Posterior vena cava (tissue), 2 donors: Measurements from ENCODE around the gene PSTPIP1. TPM values are rescaled to one million over a fixed set of nuclear protein-coding genes. Genes with fewer than 3 reads are reported as not detected.

Experiments
- DNase-seq: peaks from one replicate; pipeline ENCODE4 v3.0.0-alpha.2; 2020; ENCODE audit warnings: low spot score
- intact Hi-C, 2 donors: fragments of 100-400 bp; cut with DNase I; formaldehyde crosslinking; loops; one replicate each; pipeline versions ENCODE4 v1.14.1 to v1.14.2; 2022 to 2023
- total RNA-seq, 2 donors: library from RNA; stranded (reverse); fragmentation: NEBNext Ultra II Directional; extraction: Animal tissue kit (Norgen Biotek cat#: 25700); gene quantifications; one replicate each; pipeline ENCODE4 v1.2.1, GENCODE V29; 2021
- donor health status: DM: yes; HTN: yes; CAD: no.
- donor health status: DM: yes; HTN: yes; CAD: no.

Gene PSTPIP1
- total RNA-seq, 2 donors from 2014 or later = 12.9 to 18.1 TPM

DNA sequence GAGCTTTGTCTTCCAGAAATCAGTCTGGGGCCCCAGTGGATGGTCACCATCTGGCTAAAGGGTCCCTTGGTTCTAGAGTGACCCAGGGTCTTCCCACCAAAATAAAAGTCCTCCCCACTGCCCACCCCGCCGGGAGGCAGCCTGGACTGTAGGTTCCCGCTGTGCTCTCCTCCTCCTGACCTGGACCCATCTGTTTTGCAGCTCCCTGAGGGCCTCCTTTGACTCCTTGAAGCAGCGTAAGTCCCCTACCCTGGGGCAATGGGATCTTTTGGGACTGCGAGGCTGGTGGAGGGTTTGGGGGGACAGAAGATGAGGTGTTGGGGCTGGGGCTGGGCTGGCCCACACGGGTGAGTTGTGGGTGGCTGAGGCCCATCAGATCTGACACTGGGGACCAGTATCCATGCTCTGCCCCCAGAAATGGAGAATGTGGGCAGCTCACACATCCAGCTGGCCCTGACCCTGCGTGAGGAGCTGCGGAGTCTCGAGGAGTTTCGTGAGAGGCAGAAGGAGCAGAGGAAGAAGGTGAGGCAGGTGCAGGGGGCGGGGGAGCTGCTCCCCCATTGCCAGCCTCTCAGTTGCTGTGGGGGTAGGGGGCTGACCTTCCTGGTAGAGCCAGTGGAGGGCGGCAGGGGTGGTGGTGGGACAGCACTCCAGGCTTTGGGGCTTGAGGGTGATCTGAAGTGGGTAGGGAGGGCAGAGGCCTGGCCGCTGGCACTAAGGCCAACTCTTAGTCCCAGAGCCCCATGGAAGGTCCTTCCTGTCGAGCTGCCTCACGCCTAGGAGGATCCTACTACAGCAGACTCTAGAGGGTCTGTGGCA is 30.4 kb downstream of the PSTPIP1 start:
- peak; percentile 70 for DNase-seq
- intact Hi-C loops = loop anchor here (10.0 kb wide), 2 partner anchors 80 to 520 kb away; no protein-coding TSS in a partner anchor

- intact Hi-C loops = loop anchor here (10.0 kb wide), 2 partner anchors 79 to 519 kb away; no protein-coding TSS in a partner anchor
- DNase-seq = peak; percentile 36
Observed at GRCh38 chr15:77025941-77026411, 31.1 kb downstream of the PSTPIP1 start.

DNA sequence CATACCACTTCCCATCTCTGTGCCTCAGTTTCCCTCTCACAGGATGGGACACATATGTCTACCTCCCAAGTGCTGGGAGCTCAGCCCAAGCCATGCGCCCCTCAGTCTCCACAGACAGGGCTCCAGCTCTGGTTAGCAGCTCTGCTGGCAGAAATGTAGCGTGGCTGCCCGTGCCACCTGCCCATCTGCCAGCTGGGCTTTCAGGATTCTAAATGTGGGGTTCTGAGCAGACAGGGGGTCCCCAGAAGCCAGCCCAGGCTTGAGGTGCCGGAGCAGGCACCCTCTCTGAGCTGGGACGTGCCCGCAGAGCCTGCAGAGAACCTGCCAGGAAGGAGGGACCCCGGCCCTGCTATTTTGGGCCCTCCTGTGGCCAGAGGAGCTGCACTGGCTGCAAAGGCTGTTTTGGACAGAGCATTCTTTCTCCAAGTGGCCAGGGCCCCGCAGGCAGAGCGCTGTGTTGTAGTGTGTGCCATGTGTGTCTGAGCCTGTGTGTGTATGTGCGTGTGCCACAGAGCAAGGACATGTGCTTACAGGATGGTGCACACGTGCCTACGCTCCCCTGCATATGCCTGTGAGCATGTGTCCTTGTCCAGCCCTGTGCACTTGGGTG is 31.7 kb downstream of the PSTPIP1 start:
- intact Hi-C loops = loop anchor here (10.0 kb wide), 2 partner anchors 78 to 518 kb away; no protein-coding TSS in a partner anchor
- peak; percentile 41 for DNase-seq

DNA sequence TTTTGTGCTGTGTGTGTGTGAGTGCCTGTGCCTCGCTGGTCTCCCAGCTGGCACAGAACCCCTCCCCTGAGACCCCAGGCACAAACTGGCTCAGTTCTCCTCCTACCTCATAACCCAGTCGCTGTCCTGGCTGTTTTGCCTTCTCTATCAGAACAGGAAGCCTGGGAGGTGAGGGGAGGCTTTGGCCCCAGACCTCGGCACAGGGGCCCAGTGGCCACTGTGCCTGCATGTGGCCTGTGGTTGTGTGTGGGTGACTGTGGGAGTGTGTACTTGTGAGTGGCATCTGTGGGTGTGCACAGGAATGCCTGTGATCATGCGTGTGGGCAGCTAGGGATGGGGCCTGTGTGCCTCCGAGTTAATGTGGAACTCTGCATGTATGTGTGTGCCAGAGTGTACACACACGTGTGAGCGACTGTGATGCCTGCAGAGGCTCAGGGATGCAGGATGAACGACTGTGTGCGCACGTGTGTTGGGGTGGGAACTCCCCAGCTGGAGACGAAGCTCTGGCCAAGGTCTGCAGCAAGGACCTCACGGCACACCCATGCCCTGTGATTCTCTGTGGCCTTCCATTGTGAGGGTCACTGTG is 32.3 kb downstream of the PSTPIP1 start:
- intact Hi-C loops = loop anchor here (10.0 kb wide), 2 partner anchors 78 to 518 kb away; no protein-coding TSS in a partner anchor
- peak; percentile 54 for DNase-seq

DNA sequence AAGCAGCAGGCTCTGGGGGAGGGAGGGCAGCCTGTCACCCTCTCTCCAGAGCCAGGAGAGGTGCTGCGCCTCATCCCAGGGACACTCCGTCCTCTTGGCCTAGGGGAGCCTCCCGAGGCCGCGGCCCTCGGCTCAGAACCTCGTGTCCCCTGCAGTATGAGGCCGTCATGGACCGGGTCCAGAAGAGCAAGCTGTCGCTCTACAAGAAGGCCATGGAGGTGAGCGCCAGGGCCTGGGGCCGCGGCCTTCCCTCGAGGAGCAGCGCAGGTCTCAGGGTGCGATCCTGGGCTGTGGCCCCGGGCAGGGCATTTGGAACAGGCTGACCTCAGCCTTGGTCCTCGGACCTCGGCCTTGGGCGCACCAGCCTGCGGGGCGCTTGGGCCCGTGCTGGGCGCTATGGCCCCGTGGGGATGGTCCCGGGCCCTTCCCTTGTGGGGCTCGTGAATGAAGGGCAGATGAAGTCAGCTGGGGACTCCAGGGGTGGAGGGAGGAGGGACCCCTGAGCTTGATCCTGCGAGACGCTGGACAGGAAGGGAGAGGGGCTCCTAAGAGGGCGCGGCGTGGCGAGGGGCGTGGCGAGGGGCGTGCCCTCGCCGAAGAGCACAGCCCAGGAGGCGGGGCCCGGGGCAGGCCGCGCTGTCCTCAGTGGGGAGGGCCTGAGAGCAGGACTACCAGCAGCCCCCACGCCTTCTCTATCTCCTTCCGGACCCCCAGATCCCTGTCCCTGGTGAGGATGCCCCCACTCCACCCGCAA is 32.9 kb downstream of the PSTPIP1 start:
- DNase-seq = peak; percentile 78
- intact Hi-C loops = loop anchor here (10.0 kb wide), 2 partner anchors 77 to 517 kb away; no protein-coding TSS in a partner anchor

- intact Hi-C loops = loop anchor here (10.0 kb wide), 2 partner anchors 76 to 516 kb away; no protein-coding TSS in a partner anchor
- DNase-seq = peak; percentile 45
Observed at GRCh38 chr15:77028451-77029165, 33.7 kb downstream of the PSTPIP1 start.

DNA sequence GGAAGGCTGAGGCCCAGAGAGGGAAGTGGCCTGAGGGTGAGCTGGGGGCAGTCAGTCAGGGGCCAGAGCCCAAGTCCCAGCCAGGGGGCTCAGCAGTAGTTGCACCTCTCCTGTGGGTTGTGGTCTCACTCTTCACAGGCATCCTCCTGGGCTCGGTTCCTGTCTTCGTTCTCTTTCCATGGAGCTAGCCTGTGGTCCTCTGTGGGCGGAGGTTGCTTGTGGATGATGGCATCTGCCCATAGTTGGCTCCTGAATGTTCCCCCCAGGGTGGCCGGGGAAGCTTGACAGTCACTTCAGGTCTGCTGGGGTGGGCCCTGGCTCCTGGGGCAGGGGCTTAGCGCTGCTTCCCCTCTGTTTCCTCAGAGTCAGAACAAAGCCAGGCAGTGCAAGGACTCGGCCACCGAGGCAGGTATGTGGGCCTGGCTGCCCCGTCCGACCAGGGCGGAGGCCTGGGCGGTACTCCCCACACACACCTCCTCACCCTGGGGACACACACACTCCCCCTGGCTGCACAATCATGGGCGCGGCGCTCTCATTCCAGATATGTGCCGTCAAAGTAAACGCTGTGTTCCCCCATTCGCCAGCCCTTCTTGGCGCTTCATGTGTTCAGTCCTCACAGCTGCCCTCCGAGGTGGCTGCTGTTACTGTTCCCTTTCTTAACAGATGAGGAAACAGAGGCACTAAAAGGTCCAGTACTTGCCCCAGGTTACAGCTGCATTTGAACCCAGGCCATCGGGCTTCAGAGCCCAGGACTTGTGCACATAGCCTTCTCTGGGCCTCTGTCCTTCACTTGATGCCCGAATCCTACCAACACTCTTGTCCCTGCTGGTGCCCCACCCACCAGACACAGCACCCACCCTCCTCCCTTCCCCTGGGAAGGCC is 34.5 kb downstream of the PSTPIP1 start:
- intact Hi-C loops = loop anchor here (5.0 to 10.0 kb wide), 3 partner anchors 75 to 972 kb away; partner anchors contain the start of gene TMEM266 (in 1 of the 2)
- DNase-seq = peak; percentile 68

- DNase-seq = peak; percentile 60
- intact Hi-C loops = loop anchor here in 1 of 2 donors (5.0 kb wide), 1 partner anchor 973 kb away; the partner anchor contains the start of gene TMEM266
Observed at GRCh38 chr15:77030048-77030927, 35.4 kb downstream of the PSTPIP1 start.

DNA sequence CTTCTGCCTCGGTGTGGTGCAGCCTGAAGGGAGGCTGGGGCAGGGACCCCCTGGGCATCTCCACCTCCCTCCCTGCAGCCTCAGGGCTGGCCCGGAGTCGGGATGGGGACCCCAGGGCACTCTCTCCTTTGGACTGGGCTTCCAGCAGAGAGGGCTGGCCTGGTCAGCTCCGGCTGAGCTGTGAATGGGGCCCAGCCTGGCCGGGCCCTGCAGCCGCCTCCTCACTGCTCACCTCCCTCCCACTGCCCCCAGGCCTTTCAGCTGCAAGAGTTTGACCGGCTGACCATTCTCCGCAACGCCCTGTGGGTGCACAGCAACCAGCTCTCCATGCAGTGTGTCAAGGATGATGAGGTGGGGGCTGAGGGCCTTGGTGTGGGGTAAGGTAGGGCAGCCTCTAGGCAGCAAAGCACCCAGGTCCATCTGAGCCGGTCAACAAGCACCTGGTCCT is 36.0 kb downstream of the PSTPIP1 start:
- peak; percentile 75 for DNase-seq
- intact Hi-C loops = loop anchor here in 1 of 2 donors (5.0 kb wide), 1 partner anchor 974 kb away; the partner anchor contains the start of gene TMEM266

DNA sequence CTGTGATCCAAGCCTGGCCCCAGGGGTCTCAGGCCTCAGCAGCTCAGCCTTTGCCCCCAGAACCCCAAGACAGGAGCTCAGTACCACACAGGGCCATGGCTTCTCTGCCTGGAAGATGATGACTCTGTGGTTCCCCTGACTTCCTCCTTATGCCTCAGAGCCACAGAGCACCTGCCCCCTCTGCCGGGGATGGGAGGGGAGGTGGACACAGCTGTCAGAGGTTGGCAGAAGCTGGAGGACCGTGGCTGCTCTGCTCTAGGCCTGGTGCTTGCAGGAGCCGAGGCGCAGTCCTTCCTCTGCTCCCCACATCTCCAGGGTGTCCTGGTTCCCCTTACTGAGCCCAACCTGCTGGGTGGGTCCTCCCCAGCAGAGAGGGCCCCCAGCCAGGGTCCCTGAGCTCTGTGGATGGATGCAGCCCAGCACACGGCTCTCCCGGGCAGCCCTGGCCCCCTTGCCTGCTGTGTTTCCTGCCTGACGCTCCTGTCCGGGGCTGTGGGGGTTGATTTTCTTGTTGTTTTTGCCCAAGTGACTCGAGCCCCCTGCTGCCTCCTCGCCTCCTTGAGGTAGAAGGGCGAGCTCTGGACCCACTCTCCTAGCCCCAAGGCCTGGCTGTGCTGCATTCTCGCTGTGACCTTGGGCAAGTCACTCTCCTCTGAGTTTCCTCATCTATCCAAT is 36.6 kb downstream of the PSTPIP1 start:
- DNase-seq = peak; percentile 58
- intact Hi-C loops = loop anchor here in 1 of 2 donors (5.0 kb wide), 1 partner anchor 974 kb away; the partner anchor contains the start of gene TMEM266

DNA sequence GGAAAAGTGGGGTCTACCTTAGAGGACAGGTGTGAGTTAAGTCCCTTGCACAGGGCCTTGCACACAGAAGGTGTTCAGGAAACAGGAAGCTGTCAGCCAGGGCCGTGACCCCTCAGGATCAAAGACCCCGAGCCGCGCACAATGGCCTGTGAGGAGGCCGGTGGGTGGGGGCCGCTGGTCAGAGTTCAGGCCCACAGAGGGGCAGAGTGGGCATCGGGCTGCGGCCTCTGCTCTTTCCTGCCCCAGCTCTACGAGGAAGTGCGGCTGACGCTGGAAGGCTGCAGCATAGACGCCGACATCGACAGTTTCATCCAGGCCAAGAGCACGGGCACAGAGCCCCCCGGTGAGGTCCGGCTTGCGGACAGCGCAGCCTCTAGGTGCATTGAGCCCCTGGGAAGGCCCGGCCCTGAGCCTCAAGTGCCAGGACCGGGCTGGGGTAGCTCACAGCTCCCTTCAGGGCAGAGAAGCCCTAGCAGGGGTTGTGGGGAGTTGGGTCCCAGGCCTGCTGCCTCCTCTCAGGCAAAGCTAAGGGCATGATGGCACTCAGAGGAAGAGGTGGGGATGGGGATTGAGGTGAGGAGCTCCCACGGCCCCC is 37.2 kb downstream of the PSTPIP1 start:
- intact Hi-C loops = loop anchor here in 1 of 2 donors (5.0 kb wide), 1 partner anchor 975 kb away; the partner anchor contains the start of gene TMEM266
- peak; percentile 79 for DNase-seq

GRCh38 chr15:77032647-77033416 is 37.9 kb downstream of the PSTPIP1 start:
- intact Hi-C loops = loop anchor here in 1 of 2 donors (5.0 kb wide), 1 partner anchor 976 kb away; the partner anchor contains the start of gene TMEM266
- peak; percentile 71 for DNase-seq

DNA sequence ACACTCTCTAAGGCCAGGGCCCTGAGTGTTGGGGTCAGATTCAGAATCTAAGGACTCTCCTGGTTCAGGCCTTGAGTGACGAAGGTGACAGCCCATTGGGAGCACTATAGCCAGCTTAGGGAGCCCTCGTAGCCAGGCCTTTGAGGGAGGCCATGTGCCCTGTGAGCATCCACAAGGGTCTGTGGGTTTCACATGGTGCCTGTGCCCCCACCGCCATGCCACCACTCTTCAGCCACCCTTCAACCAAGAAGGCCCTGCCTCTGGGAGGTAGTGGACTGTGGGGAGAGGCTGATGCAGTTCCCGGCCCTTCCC is 38.4 kb downstream of the PSTPIP1 start:
- peak; percentile 62 for DNase-seq
- intact Hi-C loops = loop anchor here in 1 of 2 donors (5.0 kb wide), 1 partner anchor 976 kb away; the partner anchor contains the start of gene TMEM266
